ENCODE results near the gene SLCO2B1. TPM values are rescaled to one million over a fixed set of nuclear protein-coding genes. Genes with fewer than 3 reads are reported as not detected.

The SLCO2B1 gene
- total RNA-seq, 4 donors from 2014 or later, result 51.5 to 151 (median 106) TPM

DNA sequence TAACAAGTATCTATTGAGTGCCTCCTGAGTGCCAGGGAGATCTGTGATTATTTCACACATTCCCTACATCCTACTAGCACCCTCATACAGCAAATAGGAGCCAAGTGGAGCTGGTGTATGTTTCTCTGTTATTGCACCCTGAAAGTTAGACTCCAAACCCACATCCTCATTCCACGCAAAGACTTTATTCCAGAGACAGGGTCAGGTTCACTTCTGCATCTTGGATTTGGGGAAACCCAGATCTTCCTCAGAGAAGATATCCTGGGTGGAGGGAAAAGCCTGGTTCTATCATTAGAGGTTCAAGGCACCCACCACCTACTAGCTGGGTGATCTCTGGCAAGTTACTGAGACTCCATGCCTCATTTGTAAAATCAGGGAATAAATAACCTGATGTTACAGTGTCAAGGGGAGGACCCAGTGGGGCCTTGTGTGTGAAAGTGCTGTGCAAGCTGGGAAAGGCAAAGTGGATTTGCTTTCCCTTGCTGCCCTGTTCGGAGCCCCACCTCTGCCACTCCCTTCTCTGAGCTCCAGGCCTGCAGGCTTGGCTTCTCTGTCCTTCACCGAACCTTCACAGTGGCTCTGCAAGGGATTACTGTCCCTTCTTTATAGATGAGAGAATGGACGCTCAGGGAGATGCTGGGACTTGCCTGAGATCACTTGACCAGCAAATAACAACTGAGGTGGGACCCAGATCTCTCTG lies 991 bp upstream of the SLCO2B1 start:
- DNase-seq (ENCODE audit: low spot score) (no peak), ATAC-seq (ENCODE audit: low FRiP score) (no peak)
- TF ChIP-seq, protein P1, sequence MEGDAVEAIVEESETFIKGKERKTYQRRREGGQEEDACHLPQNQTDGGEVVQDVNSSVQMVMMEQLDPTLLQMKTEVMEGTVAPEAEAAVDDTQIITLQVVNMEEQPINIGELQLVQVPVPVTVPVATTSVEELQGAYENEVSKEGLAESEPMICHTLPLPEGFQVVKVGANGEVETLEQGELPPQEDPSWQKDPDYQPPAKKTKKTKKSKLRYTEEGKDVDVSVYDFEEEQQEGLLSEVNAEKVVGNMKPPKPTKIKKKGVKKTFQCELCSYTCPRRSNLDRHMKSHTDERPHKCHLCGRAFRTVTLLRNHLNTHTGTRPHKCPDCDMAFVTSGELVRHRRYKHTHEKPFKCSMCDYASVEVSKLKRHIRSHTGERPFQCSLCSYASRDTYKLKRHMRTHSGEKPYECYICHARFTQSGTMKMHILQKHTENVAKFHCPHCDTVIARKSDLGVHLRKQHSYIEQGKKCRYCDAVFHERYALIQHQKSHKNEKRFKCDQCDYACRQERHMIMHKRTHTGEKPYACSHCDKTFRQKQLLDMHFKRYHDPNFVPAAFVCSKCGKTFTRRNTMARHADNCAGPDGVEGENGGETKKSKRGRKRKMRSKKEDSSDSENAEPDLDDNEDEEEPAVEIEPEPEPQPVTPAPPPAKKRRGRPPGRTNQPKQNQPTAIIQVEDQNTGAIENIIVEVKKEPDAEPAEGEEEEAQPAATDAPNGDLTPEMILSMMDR (IDR thresholded peaks at IDR 0.05), result no peak

DNA sequence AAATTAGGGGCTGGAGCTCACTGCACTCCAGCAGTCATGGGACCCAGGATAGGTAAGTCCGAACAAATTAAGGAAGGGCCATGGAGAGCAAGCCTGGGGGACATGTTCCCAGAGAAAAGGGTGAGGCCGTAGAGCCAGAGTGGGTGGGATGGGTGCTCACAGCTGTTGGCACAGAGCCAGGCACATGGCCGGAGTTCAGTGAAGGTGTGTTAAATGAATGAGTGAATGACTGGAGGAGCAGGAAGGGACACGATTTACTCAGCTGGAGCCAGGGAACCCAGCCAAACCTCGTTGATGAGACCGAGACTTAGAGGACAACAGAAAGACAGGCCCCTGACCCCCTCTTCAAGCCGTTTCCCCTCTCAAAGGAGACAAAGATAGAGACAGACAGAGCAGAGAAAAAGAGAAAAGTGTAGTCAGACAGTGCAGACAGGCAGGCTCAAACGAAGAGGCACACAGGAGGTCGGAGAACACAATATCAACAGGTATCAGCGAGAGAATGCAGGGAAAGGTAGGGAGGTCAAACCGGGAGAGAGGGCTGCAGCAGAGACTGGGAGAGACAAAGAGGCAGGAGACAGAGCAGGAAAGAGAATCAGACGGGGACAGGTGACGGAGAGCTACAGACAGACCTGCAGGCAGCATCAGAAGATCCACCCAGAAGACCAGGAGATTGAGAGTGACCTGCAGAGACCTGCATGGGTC lies 590 bp downstream of the SLCO2B1 start:
- DNase-seq (ENCODE audit: low spot score), result no peak
- TF ChIP-seq, protein P1 (IDR thresholded peaks at IDR 0.05), result no peak
- ATAC-seq (ENCODE audit: low FRiP score), result no peak

DNA sequence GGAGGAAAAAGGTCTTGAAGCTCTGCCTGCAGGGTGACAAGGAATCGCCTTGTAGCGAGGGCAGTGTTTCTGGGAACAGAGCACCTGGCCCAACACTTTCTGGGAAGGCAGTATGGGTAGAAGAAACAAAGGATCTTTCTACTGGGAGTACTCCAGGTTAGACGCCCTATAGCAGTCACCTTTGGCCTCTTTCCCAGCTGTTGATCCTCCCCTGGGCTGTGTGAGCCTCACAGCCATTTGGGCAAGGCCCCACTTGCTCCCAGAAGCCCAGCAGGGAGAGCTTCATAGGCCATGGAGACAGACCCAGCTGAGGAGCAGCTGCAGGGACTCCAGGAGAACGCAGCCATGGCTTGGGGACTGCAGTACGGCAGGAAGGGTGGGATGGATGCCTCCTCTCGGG lies 1.2 kb downstream of the SLCO2B1 start:
- no peak for DNase-seq (ENCODE audit: low spot score)
- TF ChIP-seq, protein P1 (IDR thresholded peaks at IDR 0.05), result no peak
- ATAC-seq (ENCODE audit: low FRiP score), result no peak

DNA sequence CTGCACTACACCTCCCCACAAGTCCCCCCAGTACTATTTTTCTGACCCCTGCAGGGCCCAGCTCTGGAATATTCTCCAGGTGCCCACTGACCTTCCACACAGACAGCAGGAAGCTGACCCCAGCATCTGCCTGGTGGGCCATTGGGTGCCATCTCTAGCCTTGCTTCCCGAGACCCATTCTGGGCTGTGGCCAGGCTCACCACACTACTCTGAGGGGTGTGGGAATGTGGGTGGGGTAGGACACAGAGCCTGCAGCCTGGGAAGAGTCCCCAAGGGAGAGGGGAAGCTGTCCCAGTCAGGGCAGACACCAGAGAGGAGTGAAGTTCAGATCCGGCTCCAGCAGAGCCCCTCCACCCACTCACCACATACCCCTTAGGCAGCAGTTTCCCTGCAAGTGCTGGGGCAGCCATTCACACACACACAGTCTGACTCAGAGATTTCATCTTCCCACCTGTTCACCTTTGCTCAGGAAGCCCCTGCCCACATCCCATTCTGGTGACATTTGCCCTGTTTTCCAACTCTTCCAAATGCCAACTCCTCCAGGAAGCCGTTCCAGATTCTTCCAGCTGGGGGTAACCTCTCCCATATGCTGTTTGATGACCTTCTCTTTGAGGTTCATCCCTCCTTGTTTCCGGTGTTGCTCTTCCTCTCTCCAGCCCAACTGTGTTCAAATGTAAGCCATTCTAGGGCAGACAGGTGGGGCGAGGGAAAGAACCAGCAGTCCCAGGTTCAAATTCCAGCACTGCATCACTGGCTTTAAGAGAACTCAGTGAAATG lies 1.9 kb downstream of the SLCO2B1 start:
- DNase-seq (ENCODE audit: low spot score) (no peak), ATAC-seq (ENCODE audit: low FRiP score) (no peak)

DNA sequence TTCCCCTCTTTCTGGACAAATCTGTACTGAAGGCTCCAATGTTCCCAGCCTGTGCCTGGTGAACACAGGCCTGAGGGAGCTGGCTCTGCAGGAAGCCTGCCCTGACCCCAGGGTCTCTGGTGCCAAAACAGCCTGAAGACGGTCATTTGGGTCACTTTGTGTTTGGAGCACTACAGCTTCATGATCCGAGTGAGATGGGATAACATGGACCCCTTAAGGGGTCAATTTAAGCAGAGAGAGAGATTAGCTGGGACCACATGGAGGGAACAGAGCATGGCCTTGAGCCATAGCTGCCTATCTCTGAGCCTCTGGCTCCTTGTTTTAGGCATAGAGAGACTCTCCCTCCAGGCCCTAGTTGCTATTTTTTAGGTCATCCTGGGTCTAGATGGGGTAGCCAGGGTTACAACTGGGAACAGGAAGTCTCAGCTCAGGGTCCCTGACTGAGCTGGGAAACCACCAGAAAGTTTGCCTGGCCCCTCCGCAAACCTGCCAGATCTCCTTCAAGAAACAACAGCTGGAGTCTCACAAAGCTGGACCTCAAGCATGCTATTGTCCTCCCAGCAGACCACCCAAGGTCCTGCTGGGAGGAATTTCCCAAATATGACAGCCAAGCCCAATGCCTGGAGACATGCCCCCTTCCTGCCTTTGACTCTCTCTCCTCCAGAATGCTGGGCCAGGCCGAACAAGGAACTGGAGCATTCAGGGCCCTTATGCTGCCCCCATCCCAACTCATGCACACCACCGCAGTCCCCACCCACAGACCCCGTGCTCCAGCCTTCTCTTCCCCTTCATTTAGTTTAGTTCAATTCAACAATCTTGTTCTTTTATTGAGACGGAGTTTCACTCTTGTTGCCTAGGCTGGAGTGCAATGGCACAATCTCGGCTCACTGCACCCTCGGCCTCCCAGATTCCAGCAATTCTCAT lies 4.0 kb downstream of the SLCO2B1 start:
- DNase-seq (ENCODE audit: low spot score) (no peak), ATAC-seq (ENCODE audit: low FRiP score) (no peak)
- TF ChIP-seq, protein P1 (IDR thresholded peaks at IDR 0.05), result no peak

More for the DNA sequence above, 1.9 kb downstream of the SLCO2B1 start:
- TF ChIP-seq, protein P1 (IDR thresholded peaks at IDR 0.05), result no peak
